ENCODE results near the gene RHOB. TPM values are rescaled to one million over a fixed set of nuclear protein-coding genes. Genes with fewer than 3 reads are reported as not detected.

The RHOB gene
- polyA plus RNA-seq, 1 experiment = 45.5 TPM

GRCh38 chr2:20423847-20424246 lies 23.0 kb upstream of the RHOB start:
- Histone ChIP-seq H3K27me3 (ENCODE audit: control insufficient read depth, insufficient read depth, low read length) (no peaks in the 10 kb centered on the region), H3K27ac (ENCODE audit: low read depth, low read length) (no peak overlapping the region), H3K9me3 (ENCODE audit: control insufficient read depth, insufficient read depth, low read length) (no peaks in the 10 kb centered on the region; the same call in 1 of the 2 replicates), H3K4me3 (ENCODE audit: low read depth, low read length) (no peak overlapping the region)
- no peak for DNase-seq (ENCODE audit: low read depth, low spot score)
- ChIA-PET POLR2A (interaction anchor here (1.4 to 4.2 kb wide), 3 partner anchors 13 to 194 kb away, joined by 4 to 72 read pairs (median 19); partner anchors contain the start of gene RHOB), CTCF (interaction anchor here (0.8 to 6.5 kb wide), 12 partner anchors 12 to 227 kb away, joined by 3 to 101 read pairs (median 6); partner anchors contain the start of gene HS1BP3)
- TF ChIP-seq CTCF (IDR thresholded peaks at IDR 0.05; ENCODE audit: low read depth, low read length) = no peak

- DNase-seq (ENCODE audit: low read depth, low spot score) = peak; percentile 81
- TF ChIP-seq CTCF (IDR thresholded peaks at IDR 0.05; ENCODE audit: low read depth, low read length) = no peak
- H3K4me3 ChIP-seq (ENCODE audit: low read depth, low read length) = no peak overlapping the region
- H3K9me3 ChIP-seq (ENCODE audit: control insufficient read depth, insufficient read depth, low read length) = no peaks in the 10 kb centered on the region; the same call in 1 of the 2 replicates
- H3K27me3 ChIP-seq (ENCODE audit: control insufficient read depth, insufficient read depth, low read length) = no peaks in the 10 kb centered on the region
- CTCF ChIA-PET = interaction anchor here (0.5 to 6.5 kb wide), 10 partner anchors 13 to 237 kb away, joined by 3 to 101 read pairs (median 5); partner anchors contain the start of gene HS1BP3
- POLR2A ChIA-PET = interaction anchor here (0.6 to 4.2 kb wide), 7 partner anchors 14 to 250 kb away, joined by 3 to 72 read pairs (median 4); partner anchors contain the start of gene RHOB
- H3K27ac ChIP-seq (ENCODE audit: low read depth, low read length) = no peak overlapping the region
Observed at GRCh38 chr2:20424300-20425290, 22.3 kb upstream of the RHOB start.

GRCh38 chr2:20425371-20425881 lies 21.4 kb upstream of the RHOB start:
- DNase-seq (ENCODE audit: low read depth, low spot score) = no peak
- Histone ChIP-seq H3K27ac (ENCODE audit: low read depth, low read length) (no peak overlapping the region), H3K4me3 (ENCODE audit: low read depth, low read length) (no peak overlapping the region), H3K9me3 (ENCODE audit: control insufficient read depth, insufficient read depth, low read length) (no peaks in the 10 kb centered on the region; the same call in 1 of the 2 replicates), H3K27me3 (ENCODE audit: control insufficient read depth, insufficient read depth, low read length) (no peaks in the 10 kb centered on the region)
- ChIA-PET CTCF (interaction anchor here (0.7 to 5.8 kb wide), 3 partner anchors 14 to 850 kb away, joined by 3 to 101 read pairs (median 3); no protein-coding TSS in a partner anchor), POLR2A (interaction anchor here (0.6 to 4.2 kb wide), 6 partner anchors 9 to 249 kb away, joined by 3 to 72 read pairs (median 4); partner anchors contain the start of gene RHOB)
- no peak for TF ChIP-seq CTCF (IDR thresholded peaks at IDR 0.05; ENCODE audit: low read depth, low read length)

- no peak for TF ChIP-seq CTCF (IDR thresholded peaks at IDR 0.05; ENCODE audit: low read depth, low read length)
- Histone ChIP-seq H3K9me3 (ENCODE audit: control insufficient read depth, insufficient read depth, low read length) (no peaks in the 10 kb centered on the region; the same call in 1 of the 2 replicates), H3K27me3 (ENCODE audit: control insufficient read depth, insufficient read depth, low read length) (no peaks in the 10 kb centered on the region), H3K4me3 (ENCODE audit: low read depth, low read length) (no peak overlapping the region), H3K27ac (ENCODE audit: low read depth, low read length) (no peak overlapping the region)
- CTCF ChIA-PET = interaction anchor here (0.7 to 5.8 kb wide), 3 partner anchors 14 to 850 kb away, joined by 3 to 101 read pairs (median 3); no protein-coding TSS in a partner anchor
- POLR2A ChIA-PET = interaction anchor here (0.6 to 1.8 kb wide), 3 partner anchors 8 to 21 kb away, joined by 4 to 6 read pairs (median 5); partner anchors contain the start of gene RHOB
- no peak for DNase-seq (ENCODE audit: low read depth, low spot score)
Observed at GRCh38 chr2:20425884-20426283, 21.0 kb upstream of the RHOB start.
